Chondrocyte (in vitro differentiated cells): ENCODE results near the gene GPNMB. TPM values are rescaled to one million over a fixed set of nuclear protein-coding genes. Genes with fewer than 3 reads are reported as not detected.

Source experiments
- DNase-seq: peaks from one replicate; pipeline ENCODE4 v3.0.0; 2021; ENCODE audit warnings: mixed read lengths, low spot score
- H3K27ac Mint-ChIP-seq: one replicate; pipeline ENCODE4 v1.8.0; 2021; ENCODE audit warnings: mild to moderate bottlenecking, moderate library complexity, mixed read lengths; ENCODE audit not compliant: unreplicated experiment
- H3K27me3 Mint-ChIP-seq: 2 replicates; pipeline ENCODE4 v1.8.0; 2021; ENCODE audit warnings: low read depth, mixed read lengths
- H3K36me3 Mint-ChIP-seq: 2 replicates; pipeline ENCODE4 v1.8.0; 2021; ENCODE audit warnings: low read depth, mixed read lengths
- H3K4me1 Mint-ChIP-seq: 2 replicates; pipeline ENCODE4 v1.8.0; 2021; ENCODE audit warnings: low read depth, mild to moderate bottlenecking, mixed read lengths
- H3K4me3 Mint-ChIP-seq: one replicate; pipeline ENCODE4 v1.8.0; 2021; ENCODE audit warnings: mild to moderate bottlenecking, moderate library complexity, mixed read lengths; ENCODE audit not compliant: unreplicated experiment
- H3K9me3 Mint-ChIP-seq: 2 replicates; pipeline ENCODE4 v1.8.0; 2021; ENCODE audit warnings: low read depth, mixed read lengths
- CTCF ChIP-seq: fragments of 200-600 bp; sonication (generic); IDR thresholded peaks from 2 replicates; pipeline ENCODE4 v1.5.0; 2021; ENCODE audit warnings: antibody characterized with exemption, mild to moderate bottlenecking, moderate library complexity
- total RNA-seq: library from RNA; stranded (reverse); gene quantifications from 3 replicates; pipeline ENCODE4 v1.2.1, GENCODE V29; 2021

GPNMB gene
- total RNA-seq, 1 donor from 2014 or later: 139 TPM

GRCh38 chr7:23211589-23211988, 35.0 kb upstream of the GPNMB start:
- no peak for DNase-seq
- Mint-ChIP-seq H3K27ac (no peak overlapping the region), H3K4me3 (no peak overlapping the region), H3K27me3 (no peaks in the 10 kb centered on the region), H3K9me3 (no peaks in the 10 kb centered on the region), H3K36me3 (no peaks in the 10 kb centered on the region), H3K4me1 (no peaks in the 10 kb centered on the region)
- no peak for TF ChIP-seq CTCF

GRCh38 chr7:23212395-23212794, 34.2 kb upstream of the GPNMB start:
- H3K4me1 Mint-ChIP-seq: no peaks in the 10 kb centered on the region
- DNase-seq: no peak
- H3K27ac Mint-ChIP-seq: no peak overlapping the region
- no peaks in the 10 kb centered on the region for H3K36me3 Mint-ChIP-seq
- H3K9me3 Mint-ChIP-seq: no peaks in the 10 kb centered on the region
- H3K27me3 Mint-ChIP-seq: no peaks in the 10 kb centered on the region
- no peak overlapping the region for H3K4me3 Mint-ChIP-seq
- no peak for TF ChIP-seq CTCF

DNA sequence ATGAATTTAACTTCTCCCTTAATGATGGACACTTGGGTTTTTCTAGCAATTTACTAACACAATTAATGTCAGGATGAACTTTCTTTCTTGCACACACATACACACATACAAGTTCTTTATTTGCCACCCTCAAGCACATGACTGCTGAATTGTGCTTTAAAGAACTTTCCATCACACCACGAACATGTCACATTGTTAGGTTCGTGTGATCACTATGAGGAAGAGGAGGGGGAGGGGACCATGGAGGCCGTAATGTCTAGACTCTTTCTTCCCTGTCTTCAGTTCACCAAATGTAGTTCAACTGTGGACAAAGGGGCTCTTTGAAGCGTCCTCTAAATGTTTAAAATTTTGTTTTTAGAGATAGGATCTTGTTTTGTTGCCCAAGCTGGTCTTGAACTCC, 33.7 kb upstream of the GPNMB start:
- H3K36me3 Mint-ChIP-seq: no peaks in the 10 kb centered on the region
- H3K27ac Mint-ChIP-seq: no peak overlapping the region
- H3K9me3 Mint-ChIP-seq: no peaks in the 10 kb centered on the region
- no peak for DNase-seq
- TF ChIP-seq CTCF: no peak
- H3K4me1 Mint-ChIP-seq: no peaks in the 10 kb centered on the region
- no peaks in the 10 kb centered on the region for H3K27me3 Mint-ChIP-seq
- no peak overlapping the region for H3K4me3 Mint-ChIP-seq

GRCh38 chr7:23213755-23214154, 32.8 kb upstream of the GPNMB start:
- TF ChIP-seq CTCF: no peak
- no peaks in the 10 kb centered on the region for H3K9me3 Mint-ChIP-seq
- H3K4me3 Mint-ChIP-seq: no peak overlapping the region
- H3K4me1 Mint-ChIP-seq: peaks cover 7% of the 10 kb centered on the region
- no peak for DNase-seq
- H3K27ac Mint-ChIP-seq: no peak overlapping the region
- no peaks in the 10 kb centered on the region for H3K27me3 Mint-ChIP-seq
- no peaks in the 10 kb centered on the region for H3K36me3 Mint-ChIP-seq

DNA sequence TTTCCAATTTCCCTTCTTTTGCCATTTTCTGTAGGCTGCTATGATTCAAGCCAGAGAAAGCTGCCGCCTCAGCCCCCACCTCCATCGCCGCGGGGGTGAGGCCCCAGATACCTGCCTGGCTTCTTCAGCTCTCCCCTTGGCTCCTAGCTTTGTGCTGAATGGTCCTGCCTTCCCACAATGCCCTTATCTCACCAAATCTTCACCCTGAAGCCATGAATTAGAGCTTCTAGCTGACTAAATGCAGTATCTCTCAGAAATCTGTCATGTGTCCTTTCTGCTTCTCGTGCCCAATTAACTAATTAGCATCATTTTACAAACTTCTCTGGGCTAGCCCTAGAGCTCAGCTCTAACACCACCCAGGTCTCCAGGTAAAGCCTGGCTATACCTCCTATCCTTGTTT, 32.2 kb upstream of the GPNMB start:
- no peaks in the 10 kb centered on the region for H3K36me3 Mint-ChIP-seq
- TF ChIP-seq CTCF: no peak
- DNase-seq: no peak
- H3K9me3 Mint-ChIP-seq: no peaks in the 10 kb centered on the region
- H3K4me1 Mint-ChIP-seq: peaks cover 8% of the 10 kb centered on the region
- no peak overlapping the region for H3K27ac Mint-ChIP-seq
- no peaks in the 10 kb centered on the region for H3K27me3 Mint-ChIP-seq
- no peak overlapping the region for H3K4me3 Mint-ChIP-seq
